ENCODE data around the gene FAM13C.

Gene FAM13C

GRCh38 chr10:59229441-59229840, 132.9 kb downstream of the FAM13C start:
- TF ChIP-seq CTCF (IDR thresholded peaks at IDR 0.05) = no peak

GRCh38 chr10:59227136-59227673, 135.1 kb downstream of the FAM13C start:
- TF ChIP-seq CTCF (IDR thresholded peaks at IDR 0.05) = no peak

GRCh38 chr10:59225211-59225610, 137.1 kb downstream of the FAM13C start:
- no peak for TF ChIP-seq CTCF (IDR thresholded peaks at IDR 0.05)

- TF ChIP-seq CTCF (IDR thresholded peaks at IDR 0.05) = no peak
Observed at GRCh38 chr10:59222788-59223187, 139.6 kb downstream of the FAM13C start.

- TF ChIP-seq CTCF (IDR thresholded peaks at IDR 0.05) = no peak
Observed at GRCh38 chr10:59216178-59216869, 146.0 kb downstream of the FAM13C start.

GRCh38 chr10:59214160-59214559, 148.2 kb downstream of the FAM13C start:
- TF ChIP-seq CTCF (IDR thresholded peaks at IDR 0.05) = no peak

GRCh38 chr10:59212301-59212798, 150.0 kb downstream of the FAM13C start:
- TF ChIP-seq CTCF (IDR thresholded peaks at IDR 0.05) = no peak

All from LNCAP (cell line).